IMR-90 (cell line): ENCODE measurements around the gene TMEM252. TPM values are rescaled to one million over a fixed set of nuclear protein-coding genes. Genes with fewer than 3 reads are reported as not detected.

Experiments used
- ATAC-seq: fragments of 200-7000 bp; cut with Tn5 transposase; 2 replicates; pipeline ENCODE4 v1.9.1; 2020; ENCODE audit warnings: low read depth, mild to moderate bottlenecking, moderate library complexity
- BruUV-seq: library from RNA; stranded (reverse); fragments of 400-500 nt; replicated peaks from 2 replicates; lab custom pipeline; 2021; lab: Mats Ljungman, UMichigan
- CTCF ChIA-PET: fragments of 300-600 bp; formaldehyde crosslinking; extraction: SDS; loops from one replicate; lab custom pipeline; 2021; ENCODE audit warnings: antibody characterized with exemption; lab: Yijun Ruan, JAX
- POLR2A ChIA-PET: fragments of 300-600 bp; sonication (Branson Sonifier 250); formaldehyde crosslinking; loops from one replicate; lab custom pipeline; 2022; ENCODE audit warnings: antibody characterized with exemption; ENCODE audit not compliant: unreplicated experiment; lab: Charles Lee
- DNase-seq: peaks from one replicate; pipeline ENCODE4 v3.0.0; 2013
- H2AFZ ChIP-seq: replicated peaks from 2 replicates; pipeline ENCODE3; 2013; ENCODE audit warnings: low read length, mild to moderate bottlenecking; ENCODE audit not compliant: poor library complexity
- H2AK5ac ChIP-seq: 2 replicates; pipeline ENCODE4 v1.6.1; 2013; ENCODE audit warnings: low read depth, low read length, inconsistent platforms
- H2AK9ac ChIP-seq: replicated peaks from 2 replicates; pipeline ENCODE3; 2013; ENCODE audit warnings: mild to moderate bottlenecking, low read depth, low read length, moderate library complexity; ENCODE audit not compliant: poor library complexity
- H2BK120ac ChIP-seq: 2 replicates; pipeline ENCODE4 v1.6.1; 2013; ENCODE audit warnings: low read depth, low read length, inconsistent platforms
- H2BK15ac ChIP-seq: 3 replicates; pipeline ENCODE4 v1.6.1; 2013; ENCODE audit warnings: low read depth, low read length, inconsistent platforms
- H2BK20ac ChIP-seq: 2 replicates; pipeline ENCODE4 v1.6.1; 2013; ENCODE audit warnings: low read depth, mild to moderate bottlenecking, inconsistent platforms, low read length, moderate library complexity
- H2BK5ac ChIP-seq: 2 replicates; pipeline ENCODE4 v1.6.1; 2013; ENCODE audit warnings: mild to moderate bottlenecking, low read depth, low read length, inconsistent platforms; ENCODE audit not compliant: poor library complexity, severe bottlenecking
- H3K14ac ChIP-seq: replicated peaks from 2 replicates; pipeline ENCODE4 v1.6.1; 2013; ENCODE audit warnings: low read depth, low read length, inconsistent platforms
- H3K18ac ChIP-seq: 2 replicates; pipeline ENCODE4 v1.6.1; 2013; ENCODE audit warnings: low read depth, low read length, control low read depth
- H3K23ac ChIP-seq: 2 replicates; pipeline ENCODE4 v1.6.1; 2013; ENCODE audit warnings: low read depth, low read length, inconsistent platforms
- H3K27ac ChIP-seq: 2 replicates; pipeline ENCODE4 v1.5.1; 2013; ENCODE audit warnings: mild to moderate bottlenecking, control low read depth, low read length; ENCODE audit not compliant: insufficient read depth
- H3K27me3 ChIP-seq: 2 replicates; pipeline ENCODE4 v1.6.1; 2013; ENCODE audit warnings: low read length; ENCODE audit not compliant: control insufficient read depth, insufficient read depth
- H3K36me3 ChIP-seq: 2 replicates; pipeline ENCODE4 v1.6.1; 2013; ENCODE audit warnings: low read length, mixed read lengths; ENCODE audit not compliant: control insufficient read depth, insufficient read depth
- H3K4ac ChIP-seq: 2 replicates; pipeline ENCODE4 v1.6.1; 2013; ENCODE audit warnings: low read depth, low read length, inconsistent platforms
- H3K4me1 ChIP-seq: 2 replicates; pipeline ENCODE4 v1.6.1; 2013; ENCODE audit warnings: low read length, mixed read lengths; ENCODE audit not compliant: control insufficient read depth, insufficient read depth
- H3K4me2 ChIP-seq: 2 replicates; pipeline ENCODE4 v1.6.1; 2013; ENCODE audit warnings: low read depth, mild to moderate bottlenecking, control low read depth, low read length, moderate library complexity
- H3K4me3 ChIP-seq: 2 replicates; pipeline ENCODE4 v1.5.1; 2013; ENCODE audit warnings: low read depth, mild to moderate bottlenecking, control low read depth, low read length, moderate library complexity; ENCODE audit not compliant: insufficient read depth
- H3K56ac ChIP-seq: 2 replicates; pipeline ENCODE4 v1.6.1; 2013; ENCODE audit warnings: low read length, inconsistent platforms; ENCODE audit not compliant: insufficient read depth; ENCODE audit errors: extremely low read depth
- H3K79me1 ChIP-seq, 2 experiments: 2 replicates each; pipeline ENCODE4 v1.6.1; 2013; ENCODE audit warnings: low read length in 2 of 2, inconsistent platforms in 1 of 2, low read depth in 1 of 2
- H3K9ac ChIP-seq: 2 replicates; pipeline ENCODE4 v1.6.1; 2013; ENCODE audit warnings: low read depth, low read length, control low read depth
- H3K9me1 ChIP-seq: 2 replicates; pipeline ENCODE4 v1.6.1; 2013; ENCODE audit warnings: low read length, inconsistent platforms; ENCODE audit not compliant: insufficient read depth
- H3K9me3 ChIP-seq: 2 replicates; pipeline ENCODE4 v1.6.1; 2013; ENCODE audit warnings: low read length; ENCODE audit not compliant: control insufficient read depth, insufficient read depth
- H4K20me1 ChIP-seq: 2 replicates; pipeline ENCODE4 v1.6.1; 2013; ENCODE audit warnings: low read length, inconsistent platforms; ENCODE audit not compliant: insufficient read depth
- H4K5ac ChIP-seq: 2 replicates; pipeline ENCODE4 v1.6.1; 2013; ENCODE audit warnings: mild to moderate bottlenecking, low read depth, low read length, control low read depth
- H4K8ac ChIP-seq, 2 experiments: 2 replicates each; pipeline ENCODE4 v1.6.1; 2013; ENCODE audit warnings: low read depth in 2 of 2, low read length in 2 of 2, control low read depth in 1 of 2, inconsistent platforms in 1 of 2
- H4K91ac ChIP-seq: 2 replicates; pipeline ENCODE4 v1.6.1; 2013; ENCODE audit warnings: low read depth, low read length, inconsistent platforms; ENCODE audit not compliant: insufficient read depth
- BHLHE40 ChIP-seq: fragments of 150-350 bp; IDR thresholded peaks from 2 replicates; pipeline ENCODE4 v1.6.1; 2016; ENCODE audit warnings: mild to moderate bottlenecking, low read depth, low read length
- CTCF ChIP-seq: conservative IDR thresholded peaks from 2 replicates; pipeline ENCODE4 v1.5.1; 2012; ENCODE audit warnings: mild to moderate bottlenecking, low read depth, low read length, improper control_type of control experiment
- MAFK ChIP-seq: IDR thresholded peaks from 2 replicates; pipeline ENCODE4 v1.6.1; 2012; ENCODE audit warnings: low read depth, low read length, improper control_type of control experiment
- NFE2L2 ChIP-seq: fragments of 150-350 bp; IDR thresholded peaks from 2 replicates; pipeline ENCODE4 v1.6.1; 2016; ENCODE audit warnings: low read depth, mild to moderate bottlenecking, low read length
- RAD21 ChIP-seq: IDR thresholded peaks from 2 replicates; pipeline ENCODE4 v1.6.1; 2012; ENCODE audit warnings: low read length, improper control_type of control experiment
- RFX5 ChIP-seq: IDR thresholded peaks from 2 replicates; pipeline ENCODE4 v1.8.0; 2012; ENCODE audit warnings: low read depth, mild to moderate bottlenecking, low read length, moderate library complexity
- USF2 ChIP-seq: fragments of 150-350 bp; IDR thresholded peaks from 2 replicates; pipeline ENCODE4 v1.6.1; 2017; ENCODE audit warnings: mild to moderate bottlenecking, antibody characterized with exemption, low read length, low read depth
- WGBS, 2 experiments: methylation state at CpG; one replicate each; pipeline versions ENCODE4 v1.1.5 to v1.1.7; 2013; ENCODE audit warnings: missing lambda C conversion rate in 2 of 2; ENCODE audit not compliant: insufficient read length in 1 of 2; ENCODE audit errors: extremely low coverage in 2 of 2; 5-methylcytosine and 5-hydroxymethylcytosine counted together
- dilution Hi-C: fragments of 300-500 bp; cut with HindIII; formaldehyde crosslinking; loops from one replicate; pipeline ENCODE4 v1.14.3; 2018; ENCODE audit warnings: low sequenced_read_pairs; ENCODE audit not compliant: unreplicated experiment
- in situ Hi-C: fragments of 300-500 bp; cut with MboI; formaldehyde crosslinking; loops from 3 replicates; pipeline ENCODE4 v1.14.3; 2019; ENCODE audit warnings: low sequenced_read_pairs, inconsistent platforms, mixed read lengths
- intact Hi-C: fragments of 100-400 bp; cut with micrococcal nuclease; formaldehyde crosslinking; loops from 2 replicates; pipeline ENCODE4 v1.10.0; 2022
- polyA plus RNA-seq, 3 experiments: library from polyadenylated mRNA; depleted of rRNA; stranded (reverse); fragments of >200 nt; gene quantifications; 2 replicates each; pipeline ENCODE4 v1.2.3, GENCODE V29; 2012; ENCODE audit warnings: low replicate concordance in 1 of 3
- total RNA-seq: library from RNA; depleted of rRNA; stranded (reverse); fragments of >200 nt; gene quantifications from 2 replicates; pipeline ENCODE4 v1.2.3, GENCODE V29; 2012

TMEM252 gene
- total and polyA plus RNA-seq, 2 of the 4 experiments (the other 2 are of a cell fraction), result not detected

- Histone ChIP-seq H4K20me1 (no peaks in the 10 kb centered on the region), H2BK15ac (no peak overlapping the region), H4K8ac (no peak overlapping the region), H3K27ac (no peak overlapping the region), H3K4me3 (no peak overlapping the region), H4K91ac (no peak overlapping the region), H3K4ac (no peak overlapping the region), H3K9me1 (no peaks in the 10 kb centered on the region), H3K4me1 (no peaks in the 10 kb centered on the region), H3K9ac (no peak overlapping the region), H3K56ac (no peak overlapping the region), H3K14ac (no peak overlapping the region), H3K36me3 (no peaks in the 10 kb centered on the region), H3K27me3 (peaks cover 1% of the 10 kb centered on the region; the same call in 1 of the 2 replicates), H4K5ac (no peak overlapping the region), H2AFZ (no peak overlapping the region), H3K4me2 (no peak overlapping the region), H3K79me1 (no peaks in the 10 kb centered on the region), H3K23ac (no peak overlapping the region), H2AK9ac (no peak overlapping the region), H2BK20ac (no peak overlapping the region), H3K9me3 (no peaks in the 10 kb centered on the region), H2BK120ac (no peak overlapping the region), H2AK5ac (no peak overlapping the region), H2BK5ac (no peak overlapping the region), H3K18ac (no peak overlapping the region)
- peak; percentile 22; the same call in 1 of the 2 replicates for TF ChIP-seq RAD21
- no peak for TF ChIP-seq RFX5
- TF ChIP-seq NFE2L2, result no peak
- no peak for TF ChIP-seq BHLHE40
- no peak for TF ChIP-seq MAFK
- TF ChIP-seq CTCF, result peak; percentile 24; the same call in 1 of the 2 replicates
- TF ChIP-seq USF2, result no peak
- BruUV-seq, result no TSS peak
- POLR2A ChIA-PET, result no interaction called here
- no peak for ATAC-seq
- intact Hi-C loops (loop anchor here (5.0 kb wide), 1 partner anchor 67 kb away; no protein-coding TSS in a partner anchor), in situ Hi-C loops (no loop called here), dilution Hi-C loops (no loop called here)
- WGBS, 2 experiments, result no CpG with 5 or more reads among the region's 3 CpGs
- CTCF ChIA-PET, result no interaction called here
- DNase-seq, result no peak
Observed at GRCh38 chr9:68574150-68574549, 33.5 kb upstream of the TMEM252 start.
